ENCODE results near the gene MAST2. TPM values are rescaled to one million over a fixed set of nuclear protein-coding genes. Genes with fewer than 3 reads are reported as not detected.

MAST2 gene
- total and polyA plus RNA-seq, 2 experiments from 2014 or later = 14.2 to 19.1 TPM

GRCh38 chr1:45968941-45969666 lies 165.7 kb downstream of the MAST2 start:
- in situ Hi-C loops (cut with MboI) = no loop called here
- 91 to 93% methylated on average over 9 of the region's 9 CpGs for WGBS, 2 experiments (ENCODE audit: low coverage in 1 of 2, low lambda C conversion rate in 2 of 2, missing lambda C conversion rate in 2 of 2)
- H3K9me2 ChIP-seq (ENCODE audit: insufficient read depth) = no peaks in the 10 kb centered on the region
- no peak for TF ChIP-seq EZH2phosphoT487 (IDR thresholded peaks at IDR 0.05; ENCODE audit: insufficient read depth, low read depth)
- TF ChIP-seq EZH2 (IDR thresholded peaks at IDR 0.05; ENCODE audit: insufficient read depth, poor library complexity, severe bottlenecking) = no peak
- H3K4me3 ChIP-seq = no peak overlapping the region
- peaks cover 27% of the 10 kb centered on the region for H3K79me2 ChIP-seq (ENCODE audit: insufficient read depth)
- H2AFZ ChIP-seq = no peak overlapping the region
- DNase-seq = no peak
- no peaks in the 10 kb centered on the region for H3K9me3 ChIP-seq (ENCODE audit: low read depth)
- no peak overlapping the region for H3K27ac ChIP-seq
- H3K4me2 ChIP-seq (ENCODE audit: unreplicated experiment) = no peak overlapping the region
- H3F3A ChIP-seq (ENCODE audit: insufficient read depth) = no peaks in the 10 kb centered on the region
- no peak overlapping the region for H3K9ac ChIP-seq
- H4K20me1 ChIP-seq (ENCODE audit: insufficient read depth) = no peaks in the 10 kb centered on the region
- no peaks in the 10 kb centered on the region for H3K36me3 ChIP-seq (ENCODE audit: low read depth)
- H3K27me3 ChIP-seq (replicated peaks; ENCODE audit: insufficient read depth) = no peaks in the 10 kb centered on the region
- no peaks in the 10 kb centered on the region for H3K4me1 ChIP-seq (ENCODE audit: insufficient read depth)

DNA sequence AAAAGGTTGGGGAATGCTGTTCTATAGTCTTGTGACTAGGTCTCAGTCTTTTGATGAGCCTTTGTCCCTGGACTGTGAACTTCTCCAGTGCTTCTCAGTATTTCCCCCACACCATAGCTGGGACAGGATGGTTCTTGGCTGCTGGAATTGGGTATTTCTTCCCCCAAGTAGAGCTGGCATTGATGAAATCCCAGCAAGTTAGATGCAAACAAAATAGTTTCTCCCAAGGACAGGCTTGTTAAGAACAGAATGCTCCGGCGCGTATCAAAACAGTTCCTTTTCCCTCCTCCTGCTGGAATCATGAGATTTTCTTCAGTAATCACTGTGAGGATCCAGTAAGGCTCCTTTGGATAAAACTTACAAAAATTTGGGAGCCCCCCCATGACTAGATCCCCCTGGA lies 166.5 kb downstream of the MAST2 start:
- Histone ChIP-seq H3K4me1 (ENCODE audit: insufficient read depth) (no peaks in the 10 kb centered on the region), H3K4me2 (ENCODE audit: unreplicated experiment) (no peak overlapping the region), H3F3A (ENCODE audit: insufficient read depth) (no peaks in the 10 kb centered on the region), H3K9me3 (ENCODE audit: low read depth) (no peaks in the 10 kb centered on the region), H4K20me1 (ENCODE audit: insufficient read depth) (no peaks in the 10 kb centered on the region), H3K9me2 (ENCODE audit: insufficient read depth) (no peaks in the 10 kb centered on the region), H3K79me2 (ENCODE audit: insufficient read depth) (peaks cover 24% of the 10 kb centered on the region), H3K9ac (no peak overlapping the region), H3K36me3 (ENCODE audit: low read depth) (no peaks in the 10 kb centered on the region), H2AFZ (no peak overlapping the region), H3K27me3 (replicated peaks; ENCODE audit: insufficient read depth) (no peaks in the 10 kb centered on the region), H3K4me3 (no peak overlapping the region), H3K27ac (no peak overlapping the region)
- 95 to 98% methylated on average over 3 of the region's 3 CpGs for WGBS, 2 experiments (ENCODE audit: low coverage in 1 of 2, low lambda C conversion rate in 2 of 2, missing lambda C conversion rate in 2 of 2)
- TF ChIP-seq EZH2 (IDR thresholded peaks at IDR 0.05; ENCODE audit: insufficient read depth, poor library complexity, severe bottlenecking) = no peak
- TF ChIP-seq EZH2phosphoT487 (IDR thresholded peaks at IDR 0.05; ENCODE audit: insufficient read depth, low read depth) = no peak
- DNase-seq = no peak
- in situ Hi-C loops (cut with MboI) = no loop called here

GRCh38 chr1:45971335-45971734 lies 167.9 kb downstream of the MAST2 start:
- Histone ChIP-seq H3K4me2 (ENCODE audit: unreplicated experiment) (no peak overlapping the region), H2AFZ (no peak overlapping the region), H3K36me3 (ENCODE audit: low read depth) (no peaks in the 10 kb centered on the region), H3K27ac (no peak overlapping the region), H3K4me3 (no peak overlapping the region), H3K9me3 (ENCODE audit: low read depth) (no peaks in the 10 kb centered on the region), H3K27me3 (replicated peaks; ENCODE audit: insufficient read depth) (no peaks in the 10 kb centered on the region), H3K9me2 (ENCODE audit: insufficient read depth) (no peaks in the 10 kb centered on the region), H3F3A (ENCODE audit: insufficient read depth) (no peaks in the 10 kb centered on the region), H3K4me1 (ENCODE audit: insufficient read depth) (no peaks in the 10 kb centered on the region), H4K20me1 (ENCODE audit: insufficient read depth) (no peaks in the 10 kb centered on the region), H3K79me2 (ENCODE audit: insufficient read depth) (peaks cover 10% of the 10 kb centered on the region; the same call in 1 of the 2 replicates), H3K9ac (no peak overlapping the region)
- no peak for DNase-seq
- in situ Hi-C loops (cut with MboI) = no loop called here
- WGBS, 2 experiments (ENCODE audit: low coverage in 1 of 2, low lambda C conversion rate in 2 of 2, missing lambda C conversion rate in 2 of 2) = 92 to 100% methylated on average over 3 of the region's 3 CpGs
- TF ChIP-seq EZH2 (IDR thresholded peaks at IDR 0.05; ENCODE audit: insufficient read depth, poor library complexity, severe bottlenecking) (no peak), EZH2phosphoT487 (IDR thresholded peaks at IDR 0.05; ENCODE audit: insufficient read depth, low read depth) (no peak)

GRCh38 chr1:45971922-45972531 lies 168.6 kb downstream of the MAST2 start:
- in situ Hi-C loops (cut with MboI) = no loop called here
- Histone ChIP-seq H4K20me1 (ENCODE audit: insufficient read depth) (no peaks in the 10 kb centered on the region), H3K27me3 (replicated peaks; ENCODE audit: insufficient read depth) (no peaks in the 10 kb centered on the region), H3K79me2 (ENCODE audit: insufficient read depth) (0 out of 2 replicates have a peak, but pooled peaks cover 5% of the 10 kb centered on the region), H3K9ac (no peak overlapping the region), H3K4me3 (no peak overlapping the region), H3F3A (ENCODE audit: insufficient read depth) (no peaks in the 10 kb centered on the region), H3K4me1 (ENCODE audit: insufficient read depth) (no peaks in the 10 kb centered on the region), H3K9me2 (ENCODE audit: insufficient read depth) (no peaks in the 10 kb centered on the region), H3K27ac (no peak overlapping the region), H3K36me3 (ENCODE audit: low read depth) (no peaks in the 10 kb centered on the region), H3K9me3 (ENCODE audit: low read depth) (no peaks in the 10 kb centered on the region), H3K4me2 (ENCODE audit: unreplicated experiment) (no peak overlapping the region), H2AFZ (no peak overlapping the region)
- no peak for DNase-seq
- 94 to 98% methylated on average over 5 of the region's 5 CpGs for WGBS, 2 experiments (ENCODE audit: low coverage in 1 of 2, low lambda C conversion rate in 2 of 2, missing lambda C conversion rate in 2 of 2)
- no peak for TF ChIP-seq EZH2 (IDR thresholded peaks at IDR 0.05; ENCODE audit: insufficient read depth, poor library complexity, severe bottlenecking)
- no peak for TF ChIP-seq EZH2phosphoT487 (IDR thresholded peaks at IDR 0.05; ENCODE audit: insufficient read depth, low read depth)

Measured in GM23248 (cell line).